GM19193 (cell line): Measurements from ENCODE around the gene KCNH5.

ENCODE experiments used
- POLR2A ChIP-seq: IDR thresholded peaks from 4 replicates; pipeline ENCODE4 v1.6.1; 2011; ENCODE audit not compliant: insufficient read depth, insufficient read length; ENCODE audit errors: extremely low read depth

KCNH5 gene

DNA sequence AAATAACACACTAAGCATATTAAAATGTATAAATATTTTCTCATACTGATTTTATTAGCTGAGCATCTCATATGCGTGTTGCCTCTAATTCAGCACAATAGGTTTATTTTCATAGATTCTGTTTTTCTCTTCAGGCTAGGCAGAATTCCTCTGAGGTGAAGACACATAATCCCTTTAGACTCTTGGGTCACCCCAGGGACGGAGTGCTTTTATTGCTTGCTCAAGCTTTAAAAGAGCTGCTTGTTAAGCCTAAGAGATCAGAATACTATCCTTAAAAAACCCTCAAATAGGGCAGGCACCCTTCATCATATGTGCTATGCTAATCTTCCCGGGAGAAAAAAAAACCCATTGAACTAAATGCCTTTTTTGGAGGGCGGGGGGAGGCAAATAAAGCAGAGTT, 390.1 kb downstream of the KCNH5 start:
- TF ChIP-seq POLR2A: no peak

DNA sequence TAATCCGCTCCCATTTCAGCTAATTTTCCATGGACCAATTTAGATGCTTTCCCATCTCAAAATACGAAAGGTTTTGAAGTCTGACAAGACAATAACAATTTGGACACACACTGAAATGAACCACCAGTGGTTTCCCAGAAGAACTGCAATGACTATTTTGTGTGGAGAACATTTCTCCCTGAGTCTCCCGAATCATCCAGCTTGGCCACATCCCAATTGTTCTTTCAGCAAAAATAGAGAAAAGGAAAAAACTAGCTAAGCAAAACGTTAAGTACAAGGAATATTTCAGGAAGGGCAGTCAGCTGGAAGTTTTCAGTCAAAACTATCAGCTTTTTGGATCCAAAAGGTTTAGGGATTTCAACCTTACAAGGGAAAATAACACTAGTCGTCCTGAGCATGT, 390.6 kb downstream of the KCNH5 start:
- TF ChIP-seq POLR2A: no peak
